GM19468 (cell line): ENCODE results near the gene ZNF580.

Source experiments
- ATAC-seq: cut with Tn5 transposase; IDR thresholded peaks from one replicate; pipeline ENCODE4 v1.9.1; 2021; ENCODE audit warnings: mild to moderate bottlenecking, moderate library complexity, moderate number of reproducible peaks; ENCODE audit not compliant: unreplicated experiment; ENCODE audit errors: extremely low read depth

Gene ZNF580

DNA sequence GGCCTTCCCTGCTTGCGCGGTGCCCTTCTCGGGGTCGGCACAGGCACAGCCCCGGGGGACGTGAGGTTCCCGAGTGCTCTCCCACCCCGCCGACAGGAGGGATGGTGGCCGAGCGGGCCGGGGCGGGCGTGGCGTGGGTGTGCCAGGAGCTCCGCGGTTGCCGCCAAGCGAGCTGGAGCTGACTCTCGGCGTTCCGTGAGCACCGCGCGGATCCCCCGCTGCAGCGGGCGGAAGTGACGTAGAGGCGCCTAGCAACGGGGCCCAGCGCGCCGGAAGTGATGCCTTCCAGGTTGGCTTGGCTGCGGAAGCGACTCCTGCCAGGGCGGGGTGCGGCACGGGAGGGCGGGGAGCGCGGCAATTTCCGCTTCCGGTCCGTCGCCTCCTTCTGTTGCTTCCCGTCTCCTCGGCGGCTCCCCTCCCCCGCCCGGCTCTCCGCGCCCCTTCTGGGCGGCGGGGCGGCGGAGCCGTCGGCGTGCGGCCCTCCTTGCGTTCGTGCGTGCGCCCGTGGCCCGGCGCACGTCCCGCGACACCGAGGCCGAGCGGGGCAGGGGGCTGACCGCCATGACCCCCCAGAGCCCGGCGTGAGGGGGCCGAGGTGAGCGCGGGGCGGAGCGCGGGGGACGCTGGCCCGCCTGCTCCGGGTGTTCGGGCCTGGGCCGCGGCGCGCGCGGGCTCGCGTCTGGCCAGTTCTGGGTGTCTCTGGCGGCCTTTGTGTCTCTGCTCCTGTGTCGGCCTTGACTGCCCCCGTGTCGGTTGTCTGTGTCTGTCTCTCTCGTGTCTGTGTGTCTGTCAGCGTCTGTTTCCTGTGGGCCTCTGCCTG is 34.2 kb downstream of the ZNF580 start, which contains the start of gene EPN1:
Gene EPN1, plus strand, starts transcription at position 386 of the 820 bp plus-strand sequence. CDS start 3,402 bp downstream, outside the sequence.
- peak; percentile 31 for ATAC-seq

DNA sequence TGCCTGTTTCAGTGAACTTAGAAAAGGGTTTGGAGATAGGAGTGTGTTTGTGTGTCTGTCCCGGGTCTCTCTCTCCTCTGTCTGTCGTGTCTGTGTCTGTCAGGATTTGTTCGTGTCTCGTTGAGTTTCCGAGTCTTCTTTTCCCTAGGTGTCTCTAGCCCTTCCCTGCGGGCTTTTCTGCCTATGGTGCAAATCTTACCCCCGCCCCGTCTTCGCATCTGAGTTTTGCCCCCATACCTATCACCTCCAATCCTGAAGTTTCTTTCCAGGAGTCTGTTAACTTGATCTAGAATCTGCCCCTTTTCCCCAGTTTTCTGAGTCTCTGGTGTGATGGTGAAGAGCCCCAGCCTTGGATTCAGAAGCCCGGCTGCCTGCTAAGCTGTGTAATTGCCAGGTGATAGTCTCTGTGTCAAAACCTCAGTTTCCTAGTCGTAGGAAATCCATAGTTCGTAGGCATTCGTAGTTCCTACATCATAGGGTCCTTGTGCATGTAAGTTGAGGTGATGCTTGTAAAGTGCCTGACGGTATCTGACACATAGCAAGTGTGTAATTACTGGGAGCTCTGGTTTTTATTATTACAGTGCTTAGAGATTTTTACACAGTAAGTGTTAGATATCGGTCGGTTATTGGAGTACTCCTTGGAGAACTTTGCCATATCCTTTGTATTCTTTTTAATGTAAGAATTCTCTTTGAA is 35.0 kb downstream of the ZNF580 start:
- no peak for ATAC-seq

DNA sequence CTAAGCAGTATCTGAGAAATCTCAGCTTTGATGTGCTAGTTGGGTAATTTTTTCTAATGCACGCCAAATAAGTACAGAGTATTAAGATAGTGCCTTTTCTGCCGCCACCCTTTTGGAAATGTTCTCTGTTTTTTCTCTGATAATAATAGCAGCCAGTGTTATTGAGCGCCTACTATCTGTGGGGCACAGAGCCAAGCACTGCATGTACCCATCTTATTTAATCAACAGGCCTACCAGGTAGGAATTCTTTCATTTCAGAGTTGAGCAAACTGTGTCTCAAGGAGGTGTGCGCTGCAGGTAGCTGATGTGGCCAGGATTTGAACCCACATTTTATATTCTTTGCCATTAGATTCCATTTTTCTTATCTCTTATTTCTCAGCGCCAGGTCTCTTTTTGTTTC is 35.6 kb downstream of the ZNF580 start:
- ATAC-seq: no peak

DNA sequence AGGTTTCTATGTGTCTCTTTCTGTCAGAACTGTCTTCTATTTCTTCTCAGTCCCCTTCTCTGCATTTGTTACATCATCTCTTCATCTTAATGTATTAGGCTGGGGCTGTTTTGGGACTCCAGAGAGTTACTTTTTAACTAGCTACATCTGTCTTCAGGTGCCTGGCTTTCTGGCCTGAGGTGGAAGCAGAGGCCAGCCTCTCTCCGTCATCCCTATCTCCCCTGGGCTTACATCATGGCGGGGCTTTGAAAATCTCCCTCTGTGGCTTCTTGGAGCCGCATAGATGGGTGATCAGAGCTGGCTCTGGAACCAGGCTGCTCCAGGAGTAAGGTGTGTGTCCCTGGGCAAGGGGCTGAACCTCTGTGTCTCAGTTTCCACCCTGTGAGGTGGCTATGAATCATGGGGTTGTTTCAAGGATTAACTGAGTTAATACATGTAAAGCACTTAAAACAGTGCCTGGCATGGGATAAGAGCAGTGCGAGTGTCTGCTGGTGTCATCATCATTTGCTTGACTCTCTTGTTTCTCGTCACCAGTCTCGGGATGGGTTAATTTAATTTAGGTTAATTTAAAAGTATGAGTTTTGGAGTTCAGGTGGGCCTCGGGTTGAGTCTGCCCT is 36.2 kb downstream of the ZNF580 start:
- ATAC-seq: no peak

DNA sequence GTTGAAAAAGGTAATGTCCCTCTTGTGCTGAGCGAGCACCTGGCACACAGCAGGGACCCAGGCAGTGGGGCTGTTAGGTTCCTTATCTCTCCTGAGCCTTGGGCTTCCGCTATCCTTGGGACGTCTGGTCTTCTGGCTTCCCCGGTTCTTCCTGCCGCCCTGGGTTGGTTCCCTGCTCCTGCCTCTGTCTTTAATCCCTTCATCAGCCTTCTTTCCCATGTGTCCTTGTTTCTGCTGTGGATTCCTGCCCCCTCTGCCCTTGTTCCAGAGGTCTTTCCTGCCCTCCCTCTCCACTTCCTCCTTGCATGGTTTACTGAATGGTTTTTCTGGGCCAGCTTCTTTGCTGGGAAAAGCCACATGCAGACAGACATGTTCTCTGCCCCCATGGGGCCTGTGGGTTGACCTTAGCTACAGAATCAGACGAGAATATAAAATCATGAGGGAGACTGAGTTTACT is 36.8 kb downstream of the ZNF580 start:
- no peak for ATAC-seq

DNA sequence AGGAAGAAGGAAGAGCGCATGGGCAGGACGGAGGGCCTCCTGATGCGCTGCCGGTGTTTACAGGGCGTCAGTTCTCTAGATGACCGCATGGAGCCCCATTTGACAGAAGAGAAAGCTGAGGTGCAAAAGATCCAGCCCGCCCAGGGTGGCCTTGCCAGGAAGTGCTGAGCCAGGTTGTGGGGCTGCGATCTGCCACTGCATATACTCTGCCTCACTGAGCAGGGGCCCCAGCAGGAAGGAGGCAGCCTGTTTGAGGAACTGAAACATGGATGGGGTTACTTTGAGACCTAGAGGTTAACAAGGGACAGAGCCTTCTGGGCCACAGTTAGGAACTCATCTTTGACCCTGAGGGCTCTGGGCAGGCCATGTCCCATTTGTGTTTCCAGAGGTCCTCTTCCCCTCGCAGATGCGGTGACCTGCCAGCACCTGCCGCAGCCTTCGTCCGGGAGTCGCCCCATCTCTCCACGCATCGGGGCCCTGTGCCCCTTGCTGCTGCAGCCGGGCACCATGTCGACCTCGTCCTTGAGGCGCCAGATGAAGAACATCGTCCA is 37.4 kb downstream of the ZNF580 start:
- ATAC-seq: peak; percentile 61

DNA sequence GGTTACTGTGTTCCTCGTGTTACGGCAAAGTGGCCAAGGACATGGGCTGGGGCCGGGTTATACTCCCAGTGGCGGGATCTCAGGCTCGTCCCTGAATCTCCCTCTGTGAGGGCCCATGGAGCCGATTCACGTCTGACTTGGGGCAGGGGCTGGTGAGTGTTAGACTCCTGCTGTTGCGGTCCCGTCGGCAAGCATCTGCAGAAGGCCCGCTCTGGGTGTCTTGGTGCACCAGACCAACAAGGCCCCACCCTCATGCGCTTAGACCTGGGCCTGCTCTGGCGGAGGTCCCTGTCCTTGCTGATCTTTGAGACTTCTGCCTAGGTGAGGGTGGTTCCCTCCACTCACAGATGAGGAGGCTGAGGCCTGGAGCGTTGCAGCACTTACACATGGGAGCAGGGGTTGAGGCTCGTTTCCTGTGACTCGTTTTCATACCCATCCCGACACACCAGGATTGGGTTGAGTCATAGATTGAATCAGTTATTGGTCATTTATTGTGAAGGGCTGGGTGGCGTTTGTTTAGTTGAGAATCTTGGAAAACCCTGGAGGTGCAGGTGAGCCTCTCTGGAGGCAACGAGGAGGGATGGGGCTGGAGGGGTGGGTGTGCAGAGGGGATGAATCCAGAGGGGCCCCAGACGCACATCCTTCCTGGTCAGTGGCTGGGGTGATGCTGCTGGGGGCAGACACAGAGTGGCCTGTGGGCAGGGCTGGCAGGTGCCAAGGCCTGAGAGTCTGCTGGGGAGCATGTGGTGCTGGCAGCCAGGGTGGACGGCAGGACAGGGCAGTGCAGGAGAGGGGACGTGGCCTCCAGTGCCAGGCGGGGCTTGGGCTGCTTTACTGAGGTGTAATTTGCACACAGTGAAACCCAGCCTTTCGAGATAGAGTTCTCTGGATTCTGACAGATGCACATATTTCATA is 38.8 kb downstream of the ZNF580 start:
- no peak for ATAC-seq

DNA sequence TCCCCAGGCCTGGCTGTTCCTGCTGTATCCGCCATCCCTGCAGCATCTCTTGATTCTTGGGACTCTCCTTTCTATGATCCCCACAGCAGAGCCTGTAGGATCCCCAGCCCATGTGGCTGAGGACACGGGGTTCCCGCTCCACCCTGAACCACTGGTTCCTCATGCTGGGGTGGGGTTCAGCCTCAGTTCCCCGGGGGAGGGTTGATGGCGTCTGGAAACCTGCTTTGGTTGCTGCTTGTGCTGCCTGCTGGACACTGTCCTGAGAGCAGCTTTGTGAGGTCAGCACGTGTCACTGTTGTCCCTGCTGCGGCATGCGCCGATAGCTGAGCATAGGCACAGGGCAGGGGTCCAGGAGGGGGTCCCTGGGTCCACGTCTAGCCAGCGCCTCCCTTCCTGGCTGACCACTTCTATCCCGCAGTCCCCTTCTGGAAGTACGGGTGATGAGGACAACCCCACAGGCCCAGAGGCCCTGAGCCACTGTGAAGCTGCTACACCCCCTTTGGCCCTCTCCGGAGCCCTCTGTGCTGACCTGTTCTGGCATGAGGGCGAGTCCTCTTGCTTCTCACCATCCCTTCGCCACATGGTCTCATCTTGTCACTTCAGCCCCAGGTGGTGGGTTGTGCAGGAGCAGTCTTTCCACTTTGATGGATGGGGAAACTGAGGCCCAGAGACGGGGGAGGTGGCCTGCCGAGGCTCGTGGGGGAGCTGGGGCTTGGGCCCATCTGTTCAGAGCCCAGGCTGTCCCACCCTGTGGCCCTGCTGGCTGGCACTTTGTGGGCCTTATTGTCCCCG is 39.7 kb downstream of the ZNF580 start:
- ATAC-seq: no peak

DNA sequence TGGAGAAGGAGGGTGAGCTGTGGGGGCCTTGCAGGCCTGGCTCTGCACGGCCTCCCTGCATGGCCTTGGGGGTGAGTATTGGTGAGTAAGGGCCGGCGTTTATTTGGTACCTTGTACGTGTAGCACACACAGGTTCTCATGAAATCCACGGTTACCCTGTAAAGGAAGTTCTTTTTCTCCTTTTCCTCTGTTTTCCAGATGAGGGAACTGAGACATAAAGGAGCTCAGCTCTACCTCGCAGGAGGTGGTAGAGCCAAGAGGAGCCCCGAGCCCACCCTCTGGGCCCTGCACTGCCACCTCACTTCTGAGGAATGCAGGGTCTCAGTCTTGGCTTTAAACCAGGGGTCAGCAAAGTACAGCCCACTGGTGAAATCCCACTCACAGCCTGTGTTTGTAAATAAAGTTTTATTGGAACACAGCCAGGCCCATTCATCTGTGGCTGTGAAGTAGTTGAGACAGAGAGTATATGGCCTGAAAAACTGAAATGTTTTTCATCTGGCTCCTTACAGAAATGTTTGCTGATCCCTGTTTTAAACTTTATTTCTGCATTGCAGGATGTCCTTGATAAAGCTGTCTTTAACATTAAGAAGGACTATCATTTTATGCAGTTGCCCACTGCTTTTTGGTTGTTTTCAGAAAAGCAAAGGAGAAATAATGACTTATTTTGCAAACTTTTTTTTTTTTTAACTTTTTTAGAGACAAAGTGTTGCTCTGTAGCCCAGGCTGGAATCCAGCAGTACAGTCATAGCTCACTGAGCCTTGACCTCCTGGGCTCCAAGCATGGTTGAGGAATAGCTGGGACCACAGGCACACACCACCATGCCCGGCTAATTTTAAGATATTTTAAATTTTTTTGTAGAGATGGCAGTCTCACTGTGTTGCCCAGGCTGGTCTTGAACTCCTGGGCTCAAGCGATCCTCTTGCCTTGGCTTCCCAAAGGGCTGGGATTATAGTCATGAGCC is 40.6 kb downstream of the ZNF580 start:
- no peak for ATAC-seq

DNA sequence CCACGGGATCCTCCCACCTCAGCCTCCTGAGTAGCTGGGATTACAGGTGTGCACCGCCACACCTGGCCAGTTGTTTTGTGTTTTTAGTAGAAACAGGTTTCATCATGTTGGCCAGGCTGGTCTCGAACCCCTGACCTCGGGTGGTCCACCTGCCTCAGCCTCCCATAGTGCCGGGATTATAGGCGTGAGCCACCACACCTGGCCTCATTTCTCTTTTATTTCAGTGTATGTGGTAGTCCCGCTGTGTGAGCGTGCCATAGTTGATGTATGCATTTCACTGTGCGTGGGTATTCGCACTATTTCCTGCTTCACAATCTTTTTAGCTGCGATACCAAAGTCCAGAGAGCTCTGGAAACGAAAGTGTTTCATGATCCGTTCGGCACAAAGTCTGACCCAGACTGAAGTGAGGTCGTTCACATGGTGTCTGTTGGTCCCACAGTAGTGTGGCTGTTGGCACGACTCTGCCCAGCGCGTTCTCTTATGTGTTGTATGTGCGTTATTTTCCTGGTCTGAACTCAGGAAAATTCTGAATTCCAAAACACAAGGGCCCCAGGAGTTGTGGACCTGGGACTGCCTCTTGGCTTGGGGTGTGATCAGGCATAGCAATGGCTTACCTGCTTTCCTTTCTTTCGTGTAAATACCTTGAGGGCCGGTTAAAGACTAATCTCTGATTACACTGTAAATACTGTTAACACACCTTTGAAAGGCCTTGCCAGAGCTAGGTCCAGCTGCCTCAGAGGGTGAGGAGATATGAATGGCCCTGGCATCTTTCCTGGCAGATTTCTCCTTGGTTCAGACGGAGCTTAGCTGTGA is 42.9 kb downstream of the ZNF580 start:
- no peak for ATAC-seq

DNA sequence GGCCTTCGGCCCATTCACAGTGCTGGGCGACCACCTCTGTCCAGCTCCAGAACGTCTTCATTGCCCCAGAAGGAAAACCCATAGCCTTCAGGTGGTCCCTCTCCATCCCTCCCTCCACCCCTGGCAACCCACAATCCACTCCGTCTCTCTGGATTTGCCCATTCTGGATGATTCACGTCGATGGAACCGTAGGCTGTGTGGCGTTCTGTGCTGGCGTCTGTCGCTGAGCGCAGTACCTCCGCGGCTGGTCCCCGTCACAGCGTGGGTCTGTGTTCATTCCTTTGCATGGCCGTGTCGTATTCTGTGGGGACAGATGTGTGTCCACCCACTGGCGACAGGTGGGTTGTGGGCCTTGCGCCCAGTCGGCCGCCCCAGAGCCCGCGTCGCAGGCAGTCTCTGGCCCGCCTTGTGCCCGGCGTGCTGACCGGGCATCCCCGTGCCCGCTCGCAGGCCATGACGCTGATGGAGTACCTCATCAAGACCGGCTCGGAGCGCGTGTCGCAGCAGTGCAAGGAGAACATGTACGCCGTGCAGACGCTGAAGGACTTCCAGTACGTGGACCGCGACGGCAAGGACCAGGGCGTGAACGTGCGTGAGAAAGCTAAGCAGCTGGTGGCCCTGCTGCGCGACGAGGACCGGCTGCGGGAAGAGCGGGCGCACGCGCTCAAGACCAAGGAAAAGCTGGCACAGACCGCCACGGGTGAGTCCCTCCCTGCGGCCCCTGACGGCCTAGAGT is 44.3 kb downstream of the ZNF580 start:
- no peak for ATAC-seq

DNA sequence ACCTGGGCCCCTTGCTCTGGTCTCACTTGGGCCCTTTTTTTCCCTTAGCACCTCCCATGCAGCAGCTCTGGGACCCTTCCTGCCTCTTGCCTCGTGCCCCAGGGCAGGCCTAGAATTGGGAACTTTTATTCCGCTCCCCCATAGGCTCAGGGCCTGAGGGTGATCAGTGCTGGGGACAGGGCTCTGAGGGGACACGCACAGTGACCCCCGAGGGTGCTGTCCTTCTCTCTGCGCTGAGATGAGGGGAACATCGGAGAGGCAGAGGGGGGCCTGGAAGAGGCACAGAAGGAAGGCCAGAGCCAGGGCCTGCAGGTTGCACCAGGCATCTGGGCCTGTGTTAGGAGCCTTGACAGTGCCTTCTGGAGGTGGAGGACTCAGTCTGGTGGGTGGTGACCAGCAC is 45.0 kb downstream of the ZNF580 start:
- no peak for ATAC-seq

DNA sequence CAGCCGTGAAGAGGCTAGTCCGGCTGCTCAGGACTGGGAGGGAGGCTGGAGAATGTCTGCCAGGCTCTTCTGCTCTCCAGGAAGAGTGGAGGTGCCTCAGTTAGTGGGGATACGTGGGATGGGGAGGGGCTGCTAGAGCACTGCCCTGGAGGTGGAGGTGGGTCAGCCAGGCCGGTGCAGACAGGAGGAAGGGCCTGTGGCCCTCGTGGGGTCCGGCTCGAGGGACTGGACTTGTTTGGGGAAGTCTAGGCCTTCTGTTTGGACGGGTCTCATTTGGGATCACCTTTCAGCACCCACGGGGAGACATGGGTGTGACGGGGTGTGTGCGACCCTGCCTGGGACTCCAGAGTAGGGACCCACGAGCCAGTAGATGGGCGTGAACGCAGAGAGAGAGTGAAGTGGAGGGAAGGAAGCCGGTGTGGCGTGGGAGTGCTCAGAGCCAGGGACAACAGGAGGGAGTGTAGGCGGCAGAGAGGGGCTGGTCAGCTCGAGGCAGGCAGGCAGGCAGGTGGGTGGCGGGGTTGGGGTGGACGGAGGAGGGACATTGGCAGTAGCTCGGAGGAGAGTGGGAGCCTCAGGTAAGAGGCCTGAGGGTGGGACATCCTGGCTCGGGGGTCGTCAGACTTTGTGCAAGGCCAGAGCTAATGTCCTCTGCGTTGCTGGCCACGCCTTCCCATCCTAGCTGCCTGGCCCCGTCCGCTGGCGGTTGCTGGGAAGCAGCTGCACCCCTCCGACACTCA is 45.7 kb downstream of the ZNF580 start:
- ATAC-seq: no peak

DNA sequence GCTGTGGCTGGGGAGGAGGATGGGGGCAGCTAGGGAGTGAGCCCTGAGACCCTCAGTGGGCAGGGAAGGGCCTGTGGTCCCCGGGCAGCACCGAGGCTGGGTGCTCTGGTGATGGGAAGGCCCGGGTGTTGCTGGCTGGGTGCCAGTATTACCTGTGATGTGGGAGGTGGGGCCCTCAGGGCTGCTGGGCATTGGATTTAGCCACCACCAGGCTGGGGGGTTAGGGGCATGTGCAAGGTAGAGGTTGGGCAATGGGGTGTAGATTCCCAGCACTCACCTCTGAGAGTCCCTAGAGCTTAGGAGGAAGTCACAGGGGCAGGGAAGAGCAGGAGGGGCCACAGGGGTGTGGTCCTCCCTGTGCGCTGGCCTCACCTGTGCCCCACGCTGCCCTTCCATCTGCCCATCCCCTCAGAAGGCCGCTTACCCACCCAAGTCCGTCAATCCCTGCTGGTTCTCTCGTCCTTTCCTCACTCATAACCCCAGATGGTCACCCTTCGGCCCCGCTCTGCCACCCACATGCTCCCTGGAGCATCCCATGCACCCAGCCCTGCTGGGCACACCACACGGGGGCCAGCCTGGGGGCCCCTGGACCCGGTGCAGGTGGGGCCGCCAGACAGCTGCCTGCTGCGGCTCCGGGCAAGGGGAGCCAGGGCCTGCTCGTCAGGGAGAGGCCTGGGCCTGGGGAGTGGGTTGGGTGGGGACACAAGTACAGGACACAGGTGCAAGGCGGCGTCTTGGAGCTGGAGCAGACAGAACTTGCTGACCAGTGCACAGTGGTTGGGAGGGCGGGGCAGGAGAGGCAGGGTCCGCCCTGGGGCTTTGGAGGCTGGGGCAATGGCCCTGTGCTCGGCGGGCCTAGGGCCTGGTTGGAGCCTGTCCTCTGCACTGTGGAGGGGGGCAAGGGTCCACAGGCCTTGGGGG is 46.7 kb downstream of the ZNF580 start:
- no peak for ATAC-seq
